Measurements from ENCODE around the gene ASPM.
A peak's percentile ranks its signal among the peaks of the same experiment; 100 is the strongest.

The ASPM gene

GRCh38 chr1:197137322-197137721 lies 9.1 kb downstream of the ASPM start:
- H3K4me3 ChIP-seq (replicated peaks in 1 of 2; ENCODE audit: low read depth in 2 of 2, low read length in 2 of 2), result no peak overlapping the region
- DNase-seq (ENCODE audit: low read depth in 2 of 2), result no peak
- TF ChIP-seq CTCF (IDR thresholded peaks at IDR 0.05; ENCODE audit: low read depth, low read length), result no peak

- H3K4me3 ChIP-seq (replicated peaks in 1 of 2; ENCODE audit: low read depth in 2 of 2, low read length in 2 of 2), result no peak overlapping the region
- DNase-seq (ENCODE audit: low read depth in 2 of 2), result peak; percentile 59 to 80
- TF ChIP-seq CTCF (IDR thresholded peaks at IDR 0.05; ENCODE audit: low read depth, low read length), result no peak
Observed at GRCh38 chr1:197130677-197131304, 15.7 kb downstream of the ASPM start.

- no peak overlapping the region for H3K4me3 ChIP-seq (replicated peaks in 1 of 2; ENCODE audit: low read depth in 2 of 2, low read length in 2 of 2)
- no peak for DNase-seq (ENCODE audit: low read depth in 2 of 2)
- TF ChIP-seq CTCF (IDR thresholded peaks at IDR 0.05; ENCODE audit: low read depth, low read length), result no peak
Observed at GRCh38 chr1:197129698-197130097, 16.8 kb downstream of the ASPM start.

- H3K4me3 ChIP-seq (replicated peaks in 1 of 2; ENCODE audit: low read depth in 2 of 2, low read length in 2 of 2), result no peak overlapping the region
- peak; percentile 51 to 76 for DNase-seq (ENCODE audit: low read depth in 2 of 2)
- no peak for TF ChIP-seq CTCF (IDR thresholded peaks at IDR 0.05; ENCODE audit: low read depth, low read length)
Observed at GRCh38 chr1:197127246-197127912, 19.1 kb downstream of the ASPM start.

GRCh38 chr1:197126691-197127090 lies 19.8 kb downstream of the ASPM start:
- H3K4me3 ChIP-seq (replicated peaks in 1 of 2; ENCODE audit: low read depth in 2 of 2, low read length in 2 of 2), result no peak overlapping the region
- no peak for TF ChIP-seq CTCF (IDR thresholded peaks at IDR 0.05; ENCODE audit: low read depth, low read length)
- DNase-seq (ENCODE audit: low read depth in 2 of 2), result no peak

GRCh38 chr1:197124376-197124775 lies 22.1 kb downstream of the ASPM start:
- no peak for DNase-seq (ENCODE audit: low read depth in 2 of 2)
- no peak overlapping the region for H3K4me3 ChIP-seq (replicated peaks in 1 of 2; ENCODE audit: low read depth in 2 of 2, low read length in 2 of 2)
- TF ChIP-seq CTCF (IDR thresholded peaks at IDR 0.05; ENCODE audit: low read depth, low read length), result no peak

Data from cardiac fibroblast (primary cell).